HG03469 (cell line): ENCODE results near the gene OR2T33.
"Not testable (repeated sequence)": the region's sequence is repeated elsewhere in the genome, so short reads cannot be mapped to it uniquely, and the experiment has no call there.

Experiments used
- ATAC-seq: cut with Tn5 transposase; IDR thresholded peaks from one replicate; pipeline ENCODE4 v1.9.1; 2021; ENCODE audit warnings: mild to moderate bottlenecking, moderate library complexity, moderate number of reproducible peaks; ENCODE audit not compliant: unreplicated experiment

OR2T33 gene, protein sequence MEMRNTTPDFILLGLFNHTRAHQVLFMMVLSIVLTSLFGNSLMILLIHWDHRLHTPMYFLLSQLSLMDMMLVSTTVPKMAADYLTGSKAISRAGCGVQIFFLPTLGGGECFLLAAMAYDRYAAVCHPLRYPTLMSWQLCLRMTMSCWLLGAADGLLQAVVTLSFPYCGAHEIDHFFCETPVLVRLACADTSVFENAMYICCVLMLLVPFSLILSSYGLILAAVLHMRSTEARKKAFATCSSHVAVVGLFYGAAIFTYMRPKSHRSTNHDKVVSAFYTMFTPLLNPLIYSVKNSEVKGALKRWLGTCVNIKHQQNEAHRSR

DNA sequence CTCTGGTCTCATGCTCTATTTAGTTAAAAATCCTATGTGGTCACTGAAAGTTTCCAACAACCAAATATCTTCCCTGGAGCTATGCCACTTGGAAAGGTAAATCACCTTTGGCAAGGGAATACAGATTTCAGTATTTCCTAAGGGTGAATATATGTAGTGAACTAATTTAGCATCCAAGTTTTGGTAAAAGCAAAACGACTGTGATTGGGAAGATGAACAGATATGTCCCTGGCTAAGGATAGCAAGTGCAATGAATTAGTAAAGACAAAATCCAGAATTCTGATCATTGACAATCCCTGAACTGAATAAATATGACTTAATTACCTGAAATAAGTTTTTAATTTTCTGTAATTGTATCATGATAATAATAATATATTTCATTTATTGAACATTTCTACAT is at the start of gene OR2T33:
TSS of gene OR2T33 (minus strand) at position 101 of the 400 bp plus-strand sequence. CDS start 4,162 bp downstream, outside the sequence.
- no peak for ATAC-seq

DNA sequence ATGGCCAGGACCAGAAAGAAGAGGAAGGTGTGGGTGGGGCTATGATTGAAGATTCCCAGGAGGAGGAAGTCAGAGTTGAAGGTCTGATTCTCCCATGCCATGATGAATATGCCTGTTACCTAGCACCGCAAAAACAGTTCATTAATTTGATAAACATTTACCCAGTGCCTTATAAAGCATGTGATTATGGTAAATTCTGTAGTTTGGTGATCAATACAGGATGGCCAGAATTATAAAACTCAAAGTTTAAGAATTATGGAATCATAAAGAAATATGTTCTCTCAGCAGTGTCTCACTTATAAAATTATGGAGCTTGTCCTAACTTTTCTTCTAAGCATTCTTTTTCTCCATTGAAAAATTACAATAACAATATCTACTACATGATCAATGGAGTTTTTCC is 46.7 kb upstream of the OR2T33 start, which contains the start of gene OR2M7:
TSS of gene OR2M7 (minus strand) at position 101 of the 400 bp plus-strand sequence. CDS start at position 101, 0 bp downstream.
- no peak for ATAC-seq

DNA sequence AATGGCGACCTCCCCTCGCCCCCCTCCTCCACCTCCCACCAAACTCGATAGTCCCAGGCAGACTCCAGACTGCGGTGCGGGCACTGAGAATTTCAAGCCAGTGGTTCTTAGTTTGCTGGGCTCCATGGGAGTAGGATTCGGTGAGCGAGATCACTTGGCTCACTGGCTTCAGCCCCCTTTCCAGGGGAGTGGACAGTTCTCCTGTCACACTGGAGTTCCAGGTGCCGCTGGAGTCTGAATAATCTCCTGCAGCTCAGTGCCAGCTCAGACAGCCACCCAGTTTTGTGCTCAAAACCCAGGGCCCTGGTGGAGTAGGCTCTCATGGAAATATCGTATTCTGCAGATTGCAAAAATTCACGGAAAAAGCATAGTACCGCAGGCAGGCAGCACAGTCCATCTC is 39.0 kb upstream of the OR2T33 start:
- no peak for ATAC-seq

DNA sequence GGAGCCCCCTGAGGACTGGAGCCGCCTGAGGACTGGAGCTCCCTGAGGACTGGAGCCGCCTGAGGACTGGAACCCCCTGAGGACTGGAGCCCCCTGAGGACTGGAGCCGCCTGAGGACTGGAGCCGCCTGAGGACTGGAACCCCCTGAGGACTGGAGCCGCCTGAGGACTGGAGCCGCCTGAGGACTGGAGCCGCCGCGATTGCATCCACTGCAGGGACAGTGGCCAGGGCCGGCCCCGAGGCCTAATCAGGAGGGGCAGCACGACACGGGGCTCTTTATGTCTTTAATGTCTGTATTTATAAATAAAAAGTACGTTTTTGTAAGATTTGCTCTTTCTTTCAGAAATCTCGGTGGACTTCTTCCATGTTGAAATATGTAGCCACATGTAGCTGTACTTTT is 29.0 kb upstream of the OR2T33 start:
- ATAC-seq: not testable (repeated sequence)

DNA sequence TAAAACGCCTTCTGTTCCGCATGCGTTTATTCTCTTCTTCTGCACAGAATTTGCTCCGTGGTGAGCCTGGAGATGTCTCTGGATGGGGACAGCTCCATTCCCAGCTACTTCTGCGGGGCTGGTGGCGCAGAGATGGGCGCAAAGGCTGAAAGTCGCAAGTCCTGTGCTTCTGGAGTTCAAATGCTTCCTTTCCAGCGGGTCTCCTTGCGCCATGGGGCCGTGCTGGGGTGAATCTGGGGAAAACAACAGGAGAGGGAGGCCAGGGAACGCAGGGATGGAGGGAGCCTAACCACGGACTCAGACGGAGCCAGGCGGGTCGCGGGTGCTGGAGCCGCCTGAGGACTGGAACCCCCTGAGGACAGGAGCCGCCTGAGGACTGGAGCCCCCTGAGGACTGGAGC is 28.3 kb upstream of the OR2T33 start:
- ATAC-seq: no peak

DNA sequence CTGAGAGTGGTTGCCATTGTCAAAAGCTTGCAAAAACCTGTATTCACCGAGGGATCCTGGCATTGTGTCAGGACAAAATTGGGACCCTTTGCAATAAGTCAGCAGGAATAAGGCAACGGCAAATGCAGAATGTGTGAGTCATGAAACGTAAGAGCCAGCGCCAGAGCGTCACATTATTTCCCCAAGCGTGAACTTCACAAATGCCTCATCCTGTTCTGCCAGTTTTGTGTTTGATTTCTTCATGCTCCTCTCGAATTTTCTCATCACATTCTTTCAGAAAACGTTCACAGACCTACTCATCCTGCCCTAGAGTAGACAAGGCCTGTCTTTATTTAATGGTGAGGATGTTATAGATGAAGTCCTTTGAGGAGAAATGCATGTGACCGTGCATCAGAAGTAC is 27.9 kb upstream of the OR2T33 start:
- not testable (repeated sequence) for ATAC-seq

DNA sequence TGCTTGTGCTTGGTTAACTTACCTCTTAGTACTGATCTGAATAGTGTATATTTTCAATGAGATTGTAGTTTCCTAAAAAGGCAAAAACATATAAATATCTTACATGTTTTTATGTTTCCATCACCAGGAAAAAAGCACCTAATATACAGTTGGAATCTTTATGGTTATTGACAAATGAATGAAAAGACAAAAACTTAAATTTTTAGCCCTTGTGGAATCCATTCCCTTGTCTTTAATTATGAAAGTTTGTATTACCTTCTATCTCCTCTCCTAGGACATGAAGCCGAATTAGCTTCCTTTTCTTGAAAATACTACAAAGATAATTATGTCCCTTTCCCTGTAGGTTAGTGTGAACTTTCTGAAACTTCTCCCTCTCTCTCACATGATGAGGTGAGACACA is 25.5 kb upstream of the OR2T33 start, which contains the start of gene OR2T12:
TSS of gene OR2T12 (minus strand) at position 101 of the 400 bp plus-strand sequence. CDS start 7,846 bp downstream, outside the sequence.
- ATAC-seq: no peak

DNA sequence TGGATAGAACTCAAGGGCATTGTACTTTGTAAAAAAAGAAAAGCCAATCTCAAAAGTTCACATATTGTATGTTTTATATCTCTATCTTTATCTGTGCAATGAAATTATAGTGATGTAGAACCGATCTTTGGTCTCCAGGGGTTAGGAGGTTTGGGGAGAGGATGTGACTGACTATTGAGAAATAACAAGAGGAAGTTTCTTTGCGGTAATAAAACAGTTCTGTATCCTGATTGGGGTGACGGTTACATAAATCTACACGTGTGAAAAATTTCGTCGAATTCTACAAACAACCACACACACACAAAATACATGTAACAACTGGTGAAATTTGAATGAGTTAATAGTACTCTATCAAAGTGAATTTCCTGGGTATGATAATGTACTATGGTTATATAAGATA is 10.6 kb upstream of the OR2T33 start:
- no peak for ATAC-seq

DNA sequence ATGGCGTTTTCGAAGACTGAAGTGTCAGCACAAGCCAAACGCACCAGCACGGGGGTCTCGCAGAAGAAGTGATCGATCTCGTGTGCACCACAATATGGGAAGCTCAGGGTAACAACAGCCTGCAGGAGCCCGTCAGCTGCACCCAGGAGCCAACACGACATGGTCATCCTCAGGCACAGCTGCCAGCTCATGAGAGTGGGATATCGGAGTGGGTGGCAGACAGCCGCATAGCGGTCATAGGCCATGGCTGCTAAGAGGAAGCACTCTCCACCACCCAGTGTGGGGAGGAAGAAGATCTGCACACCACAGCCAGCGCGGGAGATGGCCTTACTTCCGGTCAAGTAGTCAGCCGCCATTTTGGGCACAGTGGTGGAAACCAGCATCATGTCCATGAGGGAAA is 4.6 kb downstream of the OR2T33 start:
- not testable (repeated sequence) for ATAC-seq

DNA sequence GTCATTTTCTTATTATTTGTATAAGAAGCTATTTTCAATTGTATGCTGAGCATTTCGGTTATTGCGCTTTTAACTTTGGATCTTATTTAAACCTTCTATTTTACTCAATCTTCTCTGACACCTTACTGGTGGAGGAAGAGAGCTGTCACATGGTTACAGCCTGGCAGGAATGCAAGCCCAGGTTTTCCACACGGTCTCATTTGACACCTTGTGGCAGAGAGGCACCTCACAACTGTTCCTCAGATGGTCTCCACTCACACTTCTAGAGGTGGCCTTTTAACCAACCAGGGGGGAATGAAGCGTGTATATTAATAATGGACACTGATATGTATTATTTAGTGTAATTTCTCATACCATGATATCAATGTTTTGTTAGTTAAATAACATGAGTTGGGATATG is 9.6 kb downstream of the OR2T33 start:
- no peak for ATAC-seq

DNA sequence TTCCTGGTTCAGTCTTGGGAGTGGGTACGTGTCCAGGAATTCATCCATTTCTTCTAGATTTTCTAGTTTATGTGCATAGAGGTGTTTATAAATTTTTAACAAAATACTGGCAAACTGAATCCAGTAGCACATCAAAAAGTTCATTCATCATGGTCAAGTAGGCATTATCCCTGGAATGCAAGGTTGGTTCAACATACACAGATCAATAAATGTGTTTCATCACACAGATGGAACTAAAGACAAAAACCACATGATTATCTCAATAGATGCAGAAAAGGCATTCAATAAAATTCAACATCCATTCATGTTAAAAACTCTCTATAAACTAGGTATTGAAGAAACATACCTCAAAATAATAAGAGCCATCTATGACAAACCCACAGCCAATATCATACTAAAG is 18.5 kb downstream of the OR2T33 start:
- not testable (repeated sequence) for ATAC-seq

DNA sequence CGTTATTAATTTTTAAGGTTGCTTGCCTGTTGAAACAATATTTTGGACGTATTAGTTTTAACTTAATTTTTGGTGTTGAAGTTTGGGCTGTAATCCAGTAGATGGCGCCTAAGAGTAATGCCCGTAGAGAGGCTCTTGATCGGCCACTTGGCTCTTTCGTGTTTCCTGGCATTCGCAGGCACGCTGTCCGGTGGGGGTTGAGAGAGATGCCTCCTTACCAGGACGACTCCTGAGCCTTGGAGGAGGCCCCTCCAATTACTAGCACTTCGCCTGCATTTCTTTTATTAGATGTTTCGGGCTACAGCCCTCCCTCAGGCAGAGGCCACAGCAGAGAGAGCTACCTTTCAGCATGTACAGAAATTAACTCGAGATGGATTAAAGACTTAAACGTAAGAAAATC is 34.6 kb downstream of the OR2T33 start:
- ATAC-seq: peak; percentile 95

DNA sequence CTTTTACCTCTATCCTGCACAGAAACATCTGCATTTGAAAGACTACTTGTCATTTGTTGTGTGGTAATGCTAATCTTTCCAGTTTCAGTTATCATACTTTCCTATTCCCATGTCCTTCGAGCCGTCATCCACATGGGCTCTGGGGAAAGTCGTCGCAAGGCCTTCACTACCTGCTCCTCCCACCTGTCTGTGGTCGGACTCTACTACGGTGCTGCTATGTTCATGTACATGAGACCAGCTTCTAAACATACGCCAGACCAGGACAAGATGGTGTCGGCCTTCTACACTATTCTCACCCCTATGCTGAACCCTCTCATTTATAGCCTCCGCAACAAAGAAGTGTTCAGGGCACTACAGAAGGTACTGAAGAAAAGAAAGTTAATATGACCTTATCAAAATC is 38.3 kb downstream of the OR2T33 start:
- ATAC-seq: no peak

DNA sequence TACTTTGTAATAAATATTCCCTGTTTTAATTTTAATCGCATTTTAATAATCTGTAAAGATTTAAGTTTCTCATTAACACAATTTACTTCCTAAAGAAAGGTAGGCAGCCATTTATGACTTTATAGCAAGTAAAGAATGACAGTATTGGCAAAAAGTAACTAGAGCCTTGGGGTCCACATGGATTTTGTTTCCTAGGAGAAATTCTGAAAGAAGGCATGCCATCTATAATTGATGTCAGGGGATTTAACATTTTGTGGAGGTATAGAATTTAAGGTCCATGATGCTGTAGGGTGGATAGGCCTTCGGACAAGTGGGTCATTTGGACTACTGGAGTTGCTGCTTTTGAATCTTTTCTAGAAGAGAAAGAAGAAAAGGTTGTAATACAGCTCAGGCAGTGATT is 46.7 kb downstream of the OR2T33 start, which contains the start of gene OR2M4:
TSS of gene OR2M4 (plus strand) at position 301 of the 400 bp plus-strand sequence. CDS start 7,512 bp downstream, outside the sequence.
- no peak for ATAC-seq

DNA sequence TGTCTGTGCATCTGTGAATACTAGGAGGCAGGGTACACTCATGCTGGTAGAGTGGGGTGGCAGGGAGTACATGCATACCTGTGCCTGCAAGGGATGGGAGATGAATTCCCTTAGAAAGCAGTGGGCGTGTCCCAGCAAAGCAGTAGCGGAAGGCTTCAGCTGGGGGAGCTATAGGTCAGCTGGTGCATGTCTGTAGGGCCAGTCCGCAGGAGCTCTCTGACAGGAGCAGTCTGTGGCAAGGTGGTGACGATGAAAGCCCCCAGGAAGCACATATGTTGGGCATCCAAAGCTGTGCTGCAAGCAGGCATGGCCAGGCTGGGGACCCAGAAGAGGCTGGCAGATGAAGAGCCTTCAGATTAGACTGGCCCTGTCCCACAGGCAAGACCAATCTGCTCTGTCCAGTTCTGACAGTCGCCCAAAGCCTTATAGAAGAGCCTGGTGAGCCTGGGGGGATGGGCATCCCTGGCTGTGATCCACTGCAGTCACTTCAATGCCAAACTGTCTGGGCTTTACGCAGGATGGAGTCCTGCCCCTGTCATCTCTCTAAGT is 48.3 kb downstream of the OR2T33 start:
- no peak for ATAC-seq

DNA sequence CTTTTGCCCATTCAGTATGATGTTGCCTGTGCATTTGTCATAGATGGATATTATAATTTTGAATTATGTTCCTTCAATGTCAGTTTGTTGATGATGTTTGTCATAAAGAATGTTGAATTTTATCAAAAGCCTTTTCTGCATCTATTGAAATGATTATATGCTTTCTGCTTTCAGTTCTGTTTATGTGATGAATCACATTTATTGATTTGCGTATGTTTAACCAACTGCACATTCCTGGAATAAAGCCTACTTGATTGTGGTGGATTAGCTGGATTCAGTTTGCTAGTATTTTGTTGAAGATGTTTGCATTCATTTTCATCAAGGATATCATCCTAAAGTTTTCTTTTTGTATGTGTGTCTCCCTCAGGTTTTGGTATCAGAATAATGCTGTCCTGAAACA is 52.2 kb downstream of the OR2T33 start:
- no peak for ATAC-seq
